Activated naive CD8-positive, alpha-beta T cell treated with anti-CD3 and anti-CD28 coated beads, Interleukin-2, amount 10 ng/mL, durations not matched to agents 7 days and 5 days (primary cell): ENCODE measurements around the gene TBX20. TPM values are rescaled to one million over a fixed set of nuclear protein-coding genes. Genes with fewer than 3 reads are reported as not detected.
"Not testable (repeated sequence)": the region's sequence is repeated elsewhere in the genome, so short reads cannot be mapped to it uniquely, and the experiment has no call there.

Experiments
- ATAC-seq: fragments of 150-1000 bp; cut with Tn5 transposase; one replicate; pipeline ENCODE4 v1.10.0; 2021; ENCODE audit warnings: low read depth, moderate library complexity
- POLR2A ChIA-PET: fragments of 350-600 bp; sonication (Branson Sonifier 250); formaldehyde crosslinking; loops from one replicate; lab custom pipeline; 2021; ENCODE audit warnings: antibody characterized with exemption; lab: Charles Lee
- DNase-seq: peaks from one replicate; pipeline ENCODE4 v3.0.0; 2021
- H3K27ac Mint-ChIP-seq: one replicate; pipeline ENCODE4 v1.8.0; 2022; ENCODE audit warnings: mild to moderate bottlenecking, mixed read lengths
- H3K27me3 Mint-ChIP-seq: one replicate; pipeline ENCODE4 v1.8.0; 2022; ENCODE audit warnings: mild to moderate bottlenecking, moderate library complexity, mixed read lengths
- H3K36me3 Mint-ChIP-seq: one replicate; pipeline ENCODE4 v1.8.0; 2021; ENCODE audit warnings: mild to moderate bottlenecking, mixed read lengths
- H3K4me1 Mint-ChIP-seq: one replicate; pipeline ENCODE4 v1.8.0; 2021; ENCODE audit warnings: mixed read lengths
- H3K4me3 Mint-ChIP-seq: one replicate; pipeline ENCODE4 v1.8.0; 2022; ENCODE audit warnings: mild to moderate bottlenecking, moderate library complexity, mixed read lengths
- H3K9me3 Mint-ChIP-seq: one replicate; pipeline ENCODE4 v1.8.0; 2021; ENCODE audit warnings: mixed read lengths
- total RNA-seq, 2 experiments: library from RNA; stranded (reverse); gene quantifications; one replicate each; pipeline ENCODE4 v1.2.3, GENCODE V29; 2021

TBX20 gene
- total RNA-seq, 2 experiments from 2014 or later = 0.34 TPM; not detected in 1

- POLR2A ChIA-PET = no interaction called here
- ATAC-seq = no peak
- peaks cover 80% of the 10 kb centered on the region for H3K27me3 Mint-ChIP-seq
These were observed 3.0 kb downstream of the TBX20 start for GRCh38 chr7:35250941-35251340.

DNA sequence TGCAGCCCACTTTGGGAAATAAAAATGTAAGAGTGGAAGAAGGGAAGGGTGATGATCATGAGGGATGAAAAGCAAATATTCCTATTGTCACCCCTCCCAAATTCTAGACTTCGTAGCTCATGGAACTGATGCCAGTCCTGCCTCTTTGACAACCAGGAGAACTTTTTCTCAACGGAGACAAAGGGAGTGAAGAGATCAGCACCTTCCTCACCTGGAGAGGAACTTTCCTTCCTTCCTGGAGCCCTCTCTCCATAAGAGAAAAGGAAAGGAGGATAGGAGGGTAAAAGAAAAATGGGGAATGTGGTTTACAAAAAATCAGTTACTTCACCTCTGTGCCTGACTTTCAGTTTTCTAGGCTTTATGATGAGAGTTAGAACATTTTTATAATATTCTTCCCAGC, 3.4 kb downstream of the TBX20 start:
- Mint-ChIP-seq H3K4me1 (peaks cover 14% of the 10 kb centered on the region), H3K27me3 (peaks cover 75% of the 10 kb centered on the region), H3K36me3 (no peaks in the 10 kb centered on the region), H3K4me3 (no peak overlapping the region), H3K9me3 (peaks cover 2% of the 10 kb centered on the region), H3K27ac (no peak overlapping the region)
- DNase-seq (no peak), ATAC-seq (no peak)
- POLR2A ChIA-PET = no interaction called here

More at GRCh38 chr7:35250941-35251340, 3.0 kb downstream of the TBX20 start:
- DNase-seq = no peak
- no peaks in the 10 kb centered on the region for H3K36me3 Mint-ChIP-seq
- H3K9me3 Mint-ChIP-seq = peaks cover 2% of the 10 kb centered on the region
- no peak overlapping the region for H3K27ac Mint-ChIP-seq
- peaks cover 14% of the 10 kb centered on the region for H3K4me1 Mint-ChIP-seq
- H3K4me3 Mint-ChIP-seq = no peak overlapping the region

GRCh38 chr7:35249537-35249907, 4.4 kb downstream of the TBX20 start:
- Mint-ChIP-seq H3K4me1 (peaks cover 14% of the 10 kb centered on the region), H3K27ac (no peak overlapping the region), H3K9me3 (no peaks in the 10 kb centered on the region), H3K27me3 (peaks cover 71% of the 10 kb centered on the region), H3K4me3 (no peak overlapping the region), H3K36me3 (no peaks in the 10 kb centered on the region)
- ATAC-seq = no peak
- DNase-seq = no peak
- POLR2A ChIA-PET = no interaction called here

- Mint-ChIP-seq H3K9me3 (no peaks in the 10 kb centered on the region), H3K4me1 (peaks cover 10% of the 10 kb centered on the region), H3K4me3 (no peak overlapping the region), H3K27ac (no peak overlapping the region), H3K27me3 (peaks cover 69% of the 10 kb centered on the region), H3K36me3 (no peaks in the 10 kb centered on the region)
- POLR2A ChIA-PET = no interaction called here
- ATAC-seq (no peak), DNase-seq (no peak)
These were observed 5.0 kb downstream of the TBX20 start for GRCh38 chr7:35248576-35249536.

GRCh38 chr7:35246819-35247218, 7.1 kb downstream of the TBX20 start:
- H3K27me3 Mint-ChIP-seq = peaks cover 59% of the 10 kb centered on the region

GRCh38 chr7:35241884-35242283, 12.0 kb downstream of the TBX20 start:
- H3K27me3 Mint-ChIP-seq = peaks cover 20% of the 10 kb centered on the region
- no peak overlapping the region for H3K27ac Mint-ChIP-seq
- ATAC-seq = no peak
- DNase-seq = no peak
- POLR2A ChIA-PET = no interaction called here
- H3K4me1 Mint-ChIP-seq = no peaks in the 10 kb centered on the region
- H3K4me3 Mint-ChIP-seq = no peak overlapping the region
- H3K36me3 Mint-ChIP-seq = no peaks in the 10 kb centered on the region
- H3K9me3 Mint-ChIP-seq = no peaks in the 10 kb centered on the region

More at GRCh38 chr7:35246819-35247218, 7.1 kb downstream of the TBX20 start:
- no peak for DNase-seq
- POLR2A ChIA-PET = no interaction called here
- Mint-ChIP-seq H3K27ac (no peak overlapping the region), H3K4me3 (no peak overlapping the region), H3K4me1 (peaks cover 5% of the 10 kb centered on the region), H3K36me3 (no peaks in the 10 kb centered on the region), H3K9me3 (no peaks in the 10 kb centered on the region)
- no peak for ATAC-seq

GRCh38 chr7:35241436-35241835, 12.5 kb downstream of the TBX20 start:
- ATAC-seq = no peak
- Mint-ChIP-seq H3K27me3 (peaks cover 18% of the 10 kb centered on the region), H3K36me3 (no peaks in the 10 kb centered on the region)

GRCh38 chr7:35241008-35241407, 12.9 kb downstream of the TBX20 start:
- H3K36me3 Mint-ChIP-seq, H3K9me3 Mint-ChIP-seq, POLR2A ChIA-PET, H3K27ac Mint-ChIP-seq, H3K4me1 Mint-ChIP-seq, DNase-seq, ATAC-seq, H3K4me3 Mint-ChIP-seq: not testable (repeated sequence)
- peaks cover 18% of the 10 kb centered on the region for H3K27me3 Mint-ChIP-seq

More at GRCh38 chr7:35241436-35241835, 12.5 kb downstream of the TBX20 start:
- Mint-ChIP-seq H3K4me1 (no peaks in the 10 kb centered on the region), H3K27ac (no peak overlapping the region), H3K4me3 (no peak overlapping the region), H3K9me3 (no peaks in the 10 kb centered on the region)
- no peak for DNase-seq
- POLR2A ChIA-PET = no interaction called here

- DNase-seq, POLR2A ChIA-PET, H3K4me1 Mint-ChIP-seq, ATAC-seq, H3K9me3 Mint-ChIP-seq, H3K36me3 Mint-ChIP-seq, H3K27ac Mint-ChIP-seq, H3K4me3 Mint-ChIP-seq: not testable (repeated sequence)
- peaks cover 11% of the 10 kb centered on the region for H3K27me3 Mint-ChIP-seq
These were observed 15.4 kb downstream of the TBX20 start for GRCh38 chr7:35238456-35238855.

GRCh38 chr7:35232994-35233393, 20.9 kb downstream of the TBX20 start:
- peaks cover 12% of the 10 kb centered on the region for H3K27me3 Mint-ChIP-seq
- POLR2A ChIA-PET = no interaction called here
- no peak overlapping the region for H3K27ac Mint-ChIP-seq
- no peaks in the 10 kb centered on the region for H3K4me1 Mint-ChIP-seq
- no peaks in the 10 kb centered on the region for H3K36me3 Mint-ChIP-seq
- no peaks in the 10 kb centered on the region for H3K9me3 Mint-ChIP-seq
- ATAC-seq = no peak
- no peak for DNase-seq
- no peak overlapping the region for H3K4me3 Mint-ChIP-seq

DNA sequence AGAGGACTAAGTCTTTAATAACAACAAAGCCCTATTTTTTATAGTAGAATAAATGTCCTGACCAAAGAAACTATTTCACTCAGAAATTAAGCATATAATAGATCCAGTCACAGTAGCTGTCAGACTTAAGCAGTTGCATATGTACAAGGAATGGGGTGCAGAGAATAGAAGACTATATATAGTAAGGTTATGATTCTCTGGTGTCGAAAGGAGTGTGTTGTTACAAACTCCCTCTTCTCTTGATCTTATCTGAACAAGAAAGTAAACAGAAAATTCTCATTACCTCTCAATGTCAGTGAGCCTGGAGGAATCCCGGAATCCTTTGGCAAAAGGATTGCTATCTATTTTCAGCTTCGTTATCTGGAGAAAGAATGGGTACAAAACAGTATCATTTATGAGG, 22.7 kb downstream of the TBX20 start:
- H3K4me3 Mint-ChIP-seq, ATAC-seq, H3K4me1 Mint-ChIP-seq, POLR2A ChIA-PET, H3K36me3 Mint-ChIP-seq, H3K9me3 Mint-ChIP-seq, DNase-seq, H3K27ac Mint-ChIP-seq: not testable (repeated sequence)
- peaks cover 12% of the 10 kb centered on the region for H3K27me3 Mint-ChIP-seq

- H3K4me1 Mint-ChIP-seq, POLR2A ChIA-PET, DNase-seq, ATAC-seq, H3K9me3 Mint-ChIP-seq, H3K36me3 Mint-ChIP-seq, H3K4me3 Mint-ChIP-seq, H3K27ac Mint-ChIP-seq: not testable (repeated sequence)
- H3K27me3 Mint-ChIP-seq = peaks cover 12% of the 10 kb centered on the region
These were observed 24.7 kb downstream of the TBX20 start for GRCh38 chr7:35229116-35229780.

DNA sequence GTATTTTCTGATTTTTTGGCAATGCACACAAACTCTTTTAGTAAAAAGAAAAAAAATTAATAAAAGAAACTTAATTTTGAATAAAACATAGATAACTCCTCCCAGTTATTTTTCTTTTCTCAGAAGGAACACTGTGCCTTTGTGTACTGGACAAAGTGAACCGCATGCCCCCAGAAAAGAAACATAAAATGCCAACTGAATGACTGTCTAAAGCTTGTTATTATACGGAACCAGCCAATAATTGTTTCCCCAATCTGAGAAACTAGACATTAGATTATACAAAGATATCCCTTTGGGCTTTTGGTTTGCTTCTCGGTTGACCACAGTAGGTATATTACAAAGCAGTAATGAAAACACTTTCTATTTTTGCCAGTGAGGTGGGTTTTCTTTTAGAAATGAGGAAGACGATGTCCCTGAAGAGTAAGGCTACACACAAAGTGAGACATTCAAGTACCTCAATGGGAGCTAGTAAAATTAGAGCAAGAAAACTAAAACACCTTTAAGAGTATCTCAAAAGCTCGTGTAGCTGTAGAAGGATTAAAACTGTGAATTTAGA, 25.3 kb downstream of the TBX20 start:
- H3K27me3 Mint-ChIP-seq = peaks cover 12% of the 10 kb centered on the region
- DNase-seq, H3K4me1 Mint-ChIP-seq, H3K4me3 Mint-ChIP-seq, H3K27ac Mint-ChIP-seq, H3K36me3 Mint-ChIP-seq, POLR2A ChIA-PET, ATAC-seq, H3K9me3 Mint-ChIP-seq: not testable (repeated sequence)
